ENCODE results near the gene SLC14A1.

SLC14A1 gene

DNA sequence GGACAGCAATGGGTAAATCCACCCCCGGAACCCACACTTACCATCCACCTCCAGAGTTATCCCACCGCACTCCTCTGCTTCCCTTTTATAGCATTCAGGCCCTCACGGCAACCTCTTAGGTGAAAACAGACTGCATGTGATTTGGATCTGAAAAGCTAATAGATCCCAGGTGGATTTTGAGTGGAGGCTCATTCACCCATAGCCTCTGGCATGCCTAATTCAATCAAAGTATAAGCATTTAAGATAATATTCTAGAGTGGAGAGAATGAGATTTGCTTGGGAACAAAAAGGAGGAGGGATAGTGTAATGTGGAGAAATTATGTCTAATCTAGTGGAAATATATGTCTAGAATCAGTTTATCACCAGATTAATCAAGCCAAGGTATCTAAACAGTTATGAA is 17.1 kb downstream of the SLC14A1 start:
- no peak; the same call in 2 of the 3 replicates for ATAC-seq

DNA sequence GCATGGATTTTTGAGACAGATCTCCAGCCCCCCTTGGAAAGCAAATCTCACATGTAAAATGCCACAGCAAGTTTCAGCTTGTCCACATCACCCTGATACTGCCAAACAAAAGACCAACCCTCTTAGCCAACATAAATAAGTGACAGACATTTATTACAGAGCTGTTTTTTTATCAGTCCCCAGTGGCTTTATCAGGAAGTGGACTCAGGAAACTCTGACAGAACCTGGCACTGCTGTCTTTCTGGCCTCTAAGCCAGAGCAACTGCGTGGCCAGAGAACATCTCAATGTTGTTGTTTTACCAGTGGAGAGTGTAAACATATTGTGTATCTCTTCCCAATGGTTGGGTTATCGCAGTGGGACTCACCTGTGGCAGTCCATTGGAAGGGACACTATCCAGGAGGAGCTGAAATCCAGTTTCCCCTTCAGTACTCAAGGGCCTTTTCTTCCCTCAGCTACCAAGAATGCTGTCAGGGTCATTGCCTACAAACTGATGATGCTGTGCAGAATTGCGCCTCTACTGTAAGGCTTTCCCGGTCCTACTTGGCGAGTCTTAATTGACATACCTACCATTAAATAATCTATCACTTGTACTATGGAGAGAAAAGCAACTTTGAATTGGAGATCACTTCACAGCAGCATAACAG is 22.0 kb downstream of the SLC14A1 start:
- no peak for ATAC-seq
- no peak for TF ChIP-seq PPARA (CRISPR knock-in tag; IDR thresholded peaks at IDR 0.05; ENCODE audit: borderline replicate concordance)
- TF ChIP-seq, protein P1, sequence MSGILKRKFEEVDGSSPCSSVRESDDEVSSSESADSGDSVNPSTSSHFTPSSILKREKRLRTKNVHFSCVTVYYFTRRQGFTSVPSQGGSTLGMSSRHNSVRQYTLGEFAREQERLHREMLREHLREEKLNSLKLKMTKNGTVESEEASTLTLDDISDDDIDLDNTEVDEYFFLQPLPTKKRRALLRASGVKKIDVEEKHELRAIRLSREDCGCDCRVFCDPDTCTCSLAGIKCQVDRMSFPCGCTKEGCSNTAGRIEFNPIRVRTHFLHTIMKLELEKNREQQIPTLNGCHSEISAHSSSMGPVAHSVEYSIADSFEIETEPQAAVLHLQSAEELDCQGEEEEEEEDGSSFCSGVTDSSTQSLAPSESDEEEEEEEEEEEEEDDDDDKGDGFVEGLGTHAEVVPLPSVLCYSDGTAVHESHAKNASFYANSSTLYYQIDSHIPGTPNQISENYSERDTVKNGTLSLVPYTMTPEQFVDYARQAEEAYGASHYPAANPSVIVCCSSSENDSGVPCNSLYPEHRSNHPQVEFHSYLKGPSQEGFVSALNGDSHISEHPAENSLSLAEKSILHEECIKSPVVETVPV (CRISPR knock-in tag; IDR thresholded peaks at IDR 0.05) = no peak
- TF ChIP-seq ZFP30 (CRISPR knock-in tag; IDR thresholded peaks at IDR 0.05) = no peak
- no peak for TF ChIP-seq RARB (CRISPR knock-in tag; IDR thresholded peaks at IDR 0.05)
- no peak for TF ChIP-seq ESRRG (CRISPR knock-in tag; IDR thresholded peaks at IDR 0.05)
- TF ChIP-seq BACH2 (CRISPR knock-in tag; IDR thresholded peaks at IDR 0.05; ENCODE audit: borderline replicate concordance) = no peak
- TF ChIP-seq, protein P2, sequence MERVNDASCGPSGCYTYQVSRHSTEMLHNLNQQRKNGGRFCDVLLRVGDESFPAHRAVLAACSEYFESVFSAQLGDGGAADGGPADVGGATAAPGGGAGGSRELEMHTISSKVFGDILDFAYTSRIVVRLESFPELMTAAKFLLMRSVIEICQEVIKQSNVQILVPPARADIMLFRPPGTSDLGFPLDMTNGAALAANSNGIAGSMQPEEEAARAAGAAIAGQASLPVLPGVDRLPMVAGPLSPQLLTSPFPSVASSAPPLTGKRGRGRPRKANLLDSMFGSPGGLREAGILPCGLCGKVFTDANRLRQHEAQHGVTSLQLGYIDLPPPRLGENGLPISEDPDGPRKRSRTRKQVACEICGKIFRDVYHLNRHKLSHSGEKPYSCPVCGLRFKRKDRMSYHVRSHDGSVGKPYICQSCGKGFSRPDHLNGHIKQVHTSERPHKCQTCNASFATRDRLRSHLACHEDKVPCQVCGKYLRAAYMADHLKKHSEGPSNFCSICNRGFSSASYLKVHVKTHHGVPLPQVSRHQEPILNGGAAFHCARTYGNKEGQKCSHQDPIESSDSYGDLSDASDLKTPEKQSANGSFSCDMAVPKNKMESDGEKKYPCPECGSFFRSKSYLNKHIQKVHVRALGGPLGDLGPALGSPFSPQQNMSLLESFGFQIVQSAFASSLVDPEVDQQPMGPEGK (CRISPR knock-in tag; IDR thresholded peaks at IDR 0.05; ENCODE audit: borderline replicate concordance) = no peak
- no peak for TF ChIP-seq CSDC2 (CRISPR knock-in tag; IDR thresholded peaks at IDR 0.05)
- no peak for TF ChIP-seq TOX (CRISPR knock-in tag; IDR thresholded peaks at IDR 0.05; ENCODE audit: borderline replicate concordance)
- no peak for TF ChIP-seq GLIS3 (CRISPR knock-in tag; IDR thresholded peaks at IDR 0.05)
- TF ChIP-seq, protein P3, sequence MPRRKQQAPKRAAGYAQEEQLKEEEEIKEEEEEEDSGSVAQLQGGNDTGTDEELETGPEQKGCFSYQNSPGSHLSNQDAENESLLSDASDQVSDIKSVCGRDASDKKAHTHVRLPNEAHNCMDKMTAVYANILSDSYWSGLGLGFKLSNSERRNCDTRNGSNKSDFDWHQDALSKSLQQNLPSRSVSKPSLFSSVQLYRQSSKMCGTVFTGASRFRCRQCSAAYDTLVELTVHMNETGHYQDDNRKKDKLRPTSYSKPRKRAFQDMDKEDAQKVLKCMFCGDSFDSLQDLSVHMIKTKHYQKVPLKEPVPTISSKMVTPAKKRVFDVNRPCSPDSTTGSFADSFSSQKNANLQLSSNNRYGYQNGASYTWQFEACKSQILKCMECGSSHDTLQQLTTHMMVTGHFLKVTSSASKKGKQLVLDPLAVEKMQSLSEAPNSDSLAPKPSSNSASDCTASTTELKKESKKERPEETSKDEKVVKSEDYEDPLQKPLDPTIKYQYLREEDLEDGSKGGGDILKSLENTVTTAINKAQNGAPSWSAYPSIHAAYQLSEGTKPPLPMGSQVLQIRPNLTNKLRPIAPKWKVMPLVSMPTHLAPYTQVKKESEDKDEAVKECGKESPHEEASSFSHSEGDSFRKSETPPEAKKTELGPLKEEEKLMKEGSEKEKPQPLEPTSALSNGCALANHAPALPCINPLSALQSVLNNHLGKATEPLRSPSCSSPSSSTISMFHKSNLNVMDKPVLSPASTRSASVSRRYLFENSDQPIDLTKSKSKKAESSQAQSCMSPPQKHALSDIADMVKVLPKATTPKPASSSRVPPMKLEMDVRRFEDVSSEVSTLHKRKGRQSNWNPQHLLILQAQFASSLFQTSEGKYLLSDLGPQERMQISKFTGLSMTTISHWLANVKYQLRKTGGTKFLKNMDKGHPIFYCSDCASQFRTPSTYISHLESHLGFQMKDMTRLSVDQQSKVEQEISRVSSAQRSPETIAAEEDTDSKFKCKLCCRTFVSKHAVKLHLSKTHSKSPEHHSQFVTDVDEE (CRISPR knock-in tag; IDR thresholded peaks at IDR 0.05) = no peak
- no peak for TF ChIP-seq ISL1 (CRISPR knock-in tag; IDR thresholded peaks at IDR 0.05)
- no peak for TF ChIP-seq OSR1 (CRISPR knock-in tag; IDR thresholded peaks at IDR 0.05)

More for the DNA sequence above, 17.1 kb downstream of the SLC14A1 start:
- TF ChIP-seq, protein P1 (CRISPR knock-in tag; IDR thresholded peaks at IDR 0.05) = no peak
- TF ChIP-seq ZC3H10 (CRISPR knock-in tag; IDR thresholded peaks at IDR 0.05) (no peak), BACH2 (CRISPR knock-in tag; IDR thresholded peaks at IDR 0.05; ENCODE audit: borderline replicate concordance) (no peak), OSR1 (CRISPR knock-in tag; IDR thresholded peaks at IDR 0.05) (no peak), ZNF70 (CRISPR knock-in tag; IDR thresholded peaks at IDR 0.05) (no peak), ESRRG (CRISPR knock-in tag; IDR thresholded peaks at IDR 0.05) (no peak), GLIS3 (CRISPR knock-in tag; IDR thresholded peaks at IDR 0.05) (no peak), ZNF8 (CRISPR knock-in tag; IDR thresholded peaks at IDR 0.05) (peak; percentile 47; the same call in 1 of the 2 replicates), ARNTL (CRISPR knock-in tag; IDR thresholded peaks at IDR 0.05; ENCODE audit: borderline replicate concordance, low read depth) (no peak), TOX (CRISPR knock-in tag; IDR thresholded peaks at IDR 0.05; ENCODE audit: borderline replicate concordance) (no peak), ZFP3 (CRISPR knock-in tag; IDR thresholded peaks at IDR 0.05) (peak; percentile 45; the same call in 1 of the 2 replicates), RARB (CRISPR knock-in tag; IDR thresholded peaks at IDR 0.05) (no peak), PPARA (CRISPR knock-in tag; IDR thresholded peaks at IDR 0.05; ENCODE audit: borderline replicate concordance) (no peak), ISL1 (CRISPR knock-in tag; IDR thresholded peaks at IDR 0.05) (no peak), ZNF565 (CRISPR knock-in tag; conservative IDR thresholded peaks at IDR 0.05; ENCODE audit: low read depth) (no peak), TCF4 (CRISPR knock-in tag; IDR thresholded peaks at IDR 0.05; ENCODE audit: borderline replicate concordance) (peak; percentile 92)
- TF ChIP-seq, protein P3 (CRISPR knock-in tag; IDR thresholded peaks at IDR 0.05) = peak; percentile 29; the same call in 1 of the 2 replicates
- TF ChIP-seq, protein P4, sequence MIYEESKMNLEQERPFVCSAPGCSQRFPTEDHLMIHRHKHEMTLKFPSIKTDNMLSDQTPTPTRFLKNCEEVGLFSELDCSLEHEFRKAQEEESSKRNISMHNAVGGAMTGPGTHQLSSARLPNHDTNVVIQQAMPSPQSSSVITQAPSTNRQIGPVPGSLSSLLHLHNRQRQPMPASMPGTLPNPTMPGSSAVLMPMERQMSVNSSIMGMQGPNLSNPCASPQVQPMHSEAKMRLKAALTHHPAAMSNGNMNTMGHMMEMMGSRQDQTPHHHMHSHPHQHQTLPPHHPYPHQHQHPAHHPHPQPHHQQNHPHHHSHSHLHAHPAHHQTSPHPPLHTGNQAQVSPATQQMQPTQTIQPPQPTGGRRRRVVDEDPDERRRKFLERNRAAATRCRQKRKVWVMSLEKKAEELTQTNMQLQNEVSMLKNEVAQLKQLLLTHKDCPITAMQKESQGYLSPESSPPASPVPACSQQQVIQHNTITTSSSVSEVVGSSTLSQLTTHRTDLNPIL (CRISPR knock-in tag; IDR thresholded peaks at IDR 0.05; ENCODE audit: low read depth) = no peak
- TF ChIP-seq, protein P5, sequence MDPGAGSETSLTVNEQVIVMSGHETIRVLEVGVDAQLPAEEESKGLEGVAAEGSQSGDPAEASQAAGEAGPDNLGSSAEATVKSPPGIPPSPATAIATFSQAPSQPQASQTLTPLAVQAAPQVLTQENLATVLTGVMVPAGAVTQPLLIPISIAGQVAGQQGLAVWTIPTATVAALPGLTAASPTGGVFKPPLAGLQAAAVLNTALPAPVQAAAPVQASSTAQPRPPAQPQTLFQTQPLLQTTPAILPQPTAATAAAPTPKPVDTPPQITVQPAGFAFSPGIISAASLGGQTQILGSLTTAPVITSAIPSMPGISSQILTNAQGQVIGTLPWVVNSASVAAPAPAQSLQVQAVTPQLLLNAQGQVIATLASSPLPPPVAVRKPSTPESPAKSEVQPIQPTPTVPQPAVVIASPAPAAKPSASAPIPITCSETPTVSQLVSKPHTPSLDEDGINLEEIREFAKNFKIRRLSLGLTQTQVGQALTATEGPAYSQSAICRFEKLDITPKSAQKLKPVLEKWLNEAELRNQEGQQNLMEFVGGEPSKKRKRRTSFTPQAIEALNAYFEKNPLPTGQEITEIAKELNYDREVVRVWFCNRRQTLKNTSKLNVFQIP (CRISPR knock-in tag; IDR thresholded peaks at IDR 0.05; ENCODE audit: borderline replicate concordance, low read depth) = no peak
